Skeletal muscle satellite cell (primary cell): ENCODE data around the gene MARCHF11. TPM values are rescaled to one million over a fixed set of nuclear protein-coding genes. Genes with fewer than 3 reads are reported as not detected.

ENCODE experiments used
- small RNA-seq: library from RNA; depleted of rRNA; stranded (forward); fragments of <200 nt; gene quantifications from one replicate; pipeline ENCODE3, GENCODE V24; 2012

Gene MARCHF11

Small RNA genes lying within 50 kb of the gene (small RNA-seq; reads per million reads assigned to genes)
- not detected for gene RNA5SP178
